ENCODE results near the gene PLLP.
"Not testable (repeated sequence)": the region's sequence is repeated elsewhere in the genome, so short reads cannot be mapped to it uniquely, and the experiment has no call there.

PLLP gene

DNA sequence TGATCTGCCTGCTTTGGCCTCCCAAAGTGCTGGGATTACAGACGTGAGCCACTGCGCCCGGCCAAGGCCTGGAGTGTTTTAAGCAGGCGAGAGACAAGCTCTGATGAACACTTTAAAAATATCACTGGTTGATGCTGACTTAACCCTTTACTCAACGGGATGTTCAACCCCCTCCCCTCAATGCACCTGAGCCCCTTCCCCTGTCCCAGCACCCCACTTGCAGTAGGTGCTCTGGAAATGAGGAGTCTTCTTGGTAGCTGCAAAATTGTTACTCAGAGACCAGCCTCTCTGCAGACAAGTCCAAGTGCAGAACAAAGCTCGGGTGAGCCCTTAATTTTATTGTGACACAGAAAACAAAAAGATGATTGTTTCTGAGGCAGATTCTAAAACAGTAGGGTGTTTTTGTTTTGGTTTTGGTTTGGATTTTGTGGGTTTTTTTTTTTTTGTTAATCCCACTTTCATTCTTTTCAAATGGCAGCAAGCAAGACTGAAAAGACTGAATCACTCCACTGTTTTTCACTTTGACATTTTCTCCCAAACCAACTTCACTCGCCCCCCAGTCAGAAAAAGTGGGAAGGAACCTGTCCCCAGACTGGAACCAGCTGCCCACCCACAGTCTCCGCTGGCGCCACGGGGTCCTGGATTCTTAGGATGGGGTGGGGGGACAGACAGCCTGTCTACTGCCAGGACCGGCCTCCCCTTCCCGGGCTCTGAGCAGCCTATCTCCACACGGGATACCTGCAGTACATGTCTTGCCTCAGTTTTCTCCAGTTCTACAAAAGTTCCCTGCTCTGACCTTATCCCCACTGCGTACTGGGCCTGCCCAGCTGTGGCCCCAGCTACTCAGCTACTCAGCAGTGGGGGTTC lies 5.2 kb upstream of the PLLP start:
- no peak for TF ChIP-seq ZNF274 (IDR thresholded peaks at IDR 0.05; ENCODE audit: low read depth, low read length)
- H3K4me3 ChIP-seq (ENCODE audit: low read length): no peak overlapping the region

DNA sequence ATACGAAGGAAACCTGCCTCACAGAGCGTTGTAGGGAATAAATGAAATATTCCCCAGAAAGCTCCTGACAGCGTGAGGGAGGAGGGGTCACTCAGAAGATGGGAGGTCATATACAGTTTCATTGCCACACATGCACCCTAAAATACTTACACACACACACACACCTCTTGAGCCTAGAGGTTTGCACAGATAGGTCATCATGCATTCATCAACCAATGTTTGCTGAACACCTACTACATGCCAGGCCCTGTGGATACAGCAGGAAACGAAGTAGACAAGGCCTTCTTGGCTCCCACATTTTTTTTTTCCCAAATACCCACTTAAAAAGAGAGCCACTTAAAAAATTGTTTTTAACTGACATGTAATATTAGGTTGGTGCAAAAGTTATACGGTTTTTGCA lies 907 bp upstream of the PLLP start:
- no peak for TF ChIP-seq ZNF274 (IDR thresholded peaks at IDR 0.05; ENCODE audit: low read depth, low read length)
- H3K4me3 ChIP-seq (ENCODE audit: low read length): no peak overlapping the region

DNA sequence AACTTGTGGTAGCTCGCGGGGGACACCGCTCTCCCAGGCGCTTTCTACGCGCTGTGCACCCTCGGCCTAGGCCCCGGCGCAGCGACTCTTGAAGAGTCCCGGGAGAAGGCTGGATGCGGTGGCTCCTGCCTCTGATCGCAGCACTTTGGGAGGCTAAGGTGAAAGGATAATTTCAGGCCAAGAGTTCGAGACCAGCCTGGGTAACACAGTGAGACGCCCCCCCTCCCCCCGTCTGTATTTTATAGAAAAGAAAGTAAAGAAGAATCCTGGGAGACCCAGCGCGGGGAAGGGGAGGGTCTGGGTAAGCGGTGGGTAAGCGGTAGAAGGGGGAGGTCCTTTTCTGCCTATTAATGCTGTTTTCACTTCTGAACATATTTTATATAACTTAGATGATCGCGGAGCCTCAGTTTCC lies 486 bp upstream of the PLLP start:
- no peak for TF ChIP-seq ZNF274 (IDR thresholded peaks at IDR 0.05; ENCODE audit: low read depth, low read length)
- peak overlapping the region; percentile 45; the same call in 1 of the 2 replicates for H3K4me3 ChIP-seq (ENCODE audit: low read length)

DNA sequence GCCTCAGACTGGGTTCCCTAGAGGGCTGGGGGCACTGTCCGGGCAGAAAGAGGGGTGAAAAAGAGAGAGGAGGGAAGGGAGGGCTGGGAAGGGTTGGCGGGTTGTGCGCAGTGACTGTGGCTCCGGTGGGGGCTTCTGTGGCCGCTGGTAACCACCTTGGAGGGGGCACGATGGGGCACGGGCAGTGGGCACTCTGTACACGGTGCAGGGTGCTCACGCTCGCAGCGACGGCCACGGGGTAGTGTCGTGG lies 588 bp downstream of the PLLP start:
- no peak overlapping the region; the same call in 1 of the 2 replicates for H3K4me3 ChIP-seq (ENCODE audit: low read length)
- no peak for TF ChIP-seq ZNF274 (IDR thresholded peaks at IDR 0.05; ENCODE audit: low read depth, low read length)

DNA sequence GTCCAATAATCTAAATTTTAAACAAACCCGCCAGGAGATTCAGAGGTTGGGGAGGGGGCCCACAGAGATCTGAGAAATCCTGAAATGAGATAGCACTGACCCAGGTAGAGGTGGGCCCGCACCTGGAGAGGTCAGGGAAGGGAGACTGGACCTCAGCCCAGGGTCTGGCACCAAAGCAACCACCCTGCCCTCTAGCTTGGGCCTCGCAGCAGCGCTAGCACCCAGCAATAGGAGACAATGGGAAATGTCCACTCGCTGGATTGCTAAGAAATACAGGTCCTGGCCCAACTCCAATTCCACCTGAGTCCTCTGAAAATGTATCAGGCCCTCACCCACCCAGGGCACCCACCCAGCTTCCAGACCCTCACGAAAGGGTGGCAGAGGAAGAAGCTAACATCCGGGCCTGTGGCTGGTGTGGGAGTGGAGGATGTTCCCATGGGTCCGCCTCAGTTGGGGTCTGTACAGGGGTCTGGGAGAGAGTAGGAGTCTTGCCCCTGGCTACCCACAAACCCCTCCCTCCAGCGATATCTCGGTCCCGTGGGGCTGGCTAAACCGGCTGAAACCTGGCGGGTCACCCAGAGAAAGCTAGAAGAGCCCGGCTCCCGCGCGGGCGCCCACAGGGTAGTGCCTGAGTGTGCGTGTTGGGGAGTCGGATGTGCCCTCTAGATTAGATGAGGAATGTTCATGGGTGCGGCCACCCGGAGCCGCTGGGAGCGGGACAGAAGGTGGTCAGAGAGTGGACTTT lies 1.1 kb downstream of the PLLP start:
- TF ChIP-seq ZNF274 (IDR thresholded peaks at IDR 0.05; ENCODE audit: low read depth, low read length): no peak
- no peak overlapping the region for H3K4me3 ChIP-seq (ENCODE audit: low read length)

DNA sequence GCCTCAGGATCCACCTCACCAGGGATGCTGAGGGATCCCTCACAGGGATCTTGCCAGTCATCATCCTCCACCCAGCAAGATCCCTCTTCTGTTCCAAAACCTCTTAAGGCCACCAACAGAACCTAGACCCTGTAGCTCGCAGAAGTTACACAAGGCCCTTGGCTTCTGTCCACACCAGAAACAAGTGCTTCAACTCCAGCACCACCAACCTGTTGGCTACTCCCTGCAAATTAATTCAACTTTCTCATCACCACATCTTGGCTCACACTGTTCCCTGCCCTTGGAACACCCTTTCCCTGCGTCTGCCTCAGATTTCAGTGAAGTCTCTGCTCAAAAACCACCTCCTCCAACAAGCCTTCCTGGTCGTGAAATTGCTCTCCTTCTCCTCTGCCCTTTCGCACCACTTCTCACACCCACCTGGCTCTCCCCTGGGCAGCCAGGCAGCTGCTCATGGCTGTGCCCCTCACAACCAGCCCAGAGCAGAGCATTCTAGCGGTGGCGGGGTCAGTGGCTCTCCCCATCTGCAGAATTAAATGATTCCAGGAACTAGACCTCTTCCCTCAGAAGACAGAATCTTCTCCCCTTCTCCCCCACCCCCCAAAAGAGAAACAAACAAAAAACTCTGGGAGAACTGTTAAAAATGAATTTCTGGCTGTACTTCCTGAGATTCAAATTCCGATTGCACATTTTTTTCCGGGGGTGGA lies 1.8 kb downstream of the PLLP start:
- TF ChIP-seq ZNF274 (IDR thresholded peaks at IDR 0.05; ENCODE audit: low read depth, low read length): no peak
- H3K4me3 ChIP-seq (ENCODE audit: low read length): no peak overlapping the region

DNA sequence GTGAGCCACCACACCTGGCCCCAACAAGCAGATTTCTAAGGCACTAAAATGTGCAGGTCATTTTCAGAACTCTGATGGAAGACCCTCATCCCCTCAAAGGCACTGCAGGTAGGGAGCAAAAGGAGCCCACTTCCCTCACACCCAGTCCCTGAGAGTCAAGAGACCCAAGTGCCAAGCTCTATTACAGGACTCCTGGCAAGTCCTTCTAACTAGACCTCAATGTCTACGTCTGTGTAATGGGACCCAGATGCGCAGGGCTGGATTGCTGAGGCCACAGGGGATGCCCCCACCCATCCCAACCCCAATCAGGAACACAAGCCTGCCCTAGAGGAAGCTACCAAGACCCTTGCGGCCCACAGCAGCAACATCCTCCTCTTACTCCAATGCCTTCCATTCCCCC lies 2.7 kb downstream of the PLLP start:
- H3K4me3 ChIP-seq (ENCODE audit: low read length): no peak overlapping the region
- no peak for TF ChIP-seq ZNF274 (IDR thresholded peaks at IDR 0.05; ENCODE audit: low read depth, low read length)

DNA sequence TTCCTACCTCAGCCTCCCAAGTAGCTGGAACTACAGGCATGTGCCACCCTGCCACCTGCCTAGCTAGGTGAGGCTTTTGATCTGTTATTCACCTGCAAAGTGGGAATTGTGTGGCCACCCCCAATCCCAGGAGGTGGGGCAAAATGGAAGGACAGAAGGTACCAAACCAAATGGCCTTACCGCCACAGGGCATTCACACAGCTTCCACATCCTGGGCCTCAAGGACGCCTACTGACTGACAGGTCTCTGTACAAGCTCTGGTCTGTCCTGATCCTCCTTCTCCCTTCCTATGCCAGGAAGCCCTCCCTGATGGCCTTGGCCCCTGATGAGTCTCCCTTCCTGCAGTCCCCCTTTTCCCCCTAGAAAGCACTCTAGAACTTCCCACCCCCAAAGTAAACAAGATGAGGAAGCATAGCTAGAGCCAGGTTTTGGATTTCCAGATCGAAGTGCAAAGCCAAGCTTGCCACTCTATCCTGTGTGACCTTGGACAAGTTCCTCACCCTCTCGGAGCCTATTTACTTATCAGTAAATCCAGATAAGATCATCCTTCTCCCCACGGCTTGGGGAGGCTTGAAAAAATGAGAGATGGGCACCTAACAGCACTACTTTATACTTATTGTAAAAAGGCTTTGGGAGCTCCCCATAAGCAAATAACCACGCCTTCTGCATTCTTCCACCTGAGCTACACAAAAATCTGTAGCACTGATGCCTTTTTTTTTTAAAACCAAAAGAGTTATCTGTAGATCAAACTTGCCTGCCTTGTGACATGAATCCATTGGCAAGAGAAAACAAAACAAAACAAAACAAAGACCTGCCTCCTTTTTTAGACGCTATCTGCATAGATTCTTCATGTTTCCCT lies 4.5 kb downstream of the PLLP start:
- H3K4me3 ChIP-seq (ENCODE audit: low read length): no peak overlapping the region
- TF ChIP-seq ZNF274 (IDR thresholded peaks at IDR 0.05; ENCODE audit: low read depth, low read length): no peak

DNA sequence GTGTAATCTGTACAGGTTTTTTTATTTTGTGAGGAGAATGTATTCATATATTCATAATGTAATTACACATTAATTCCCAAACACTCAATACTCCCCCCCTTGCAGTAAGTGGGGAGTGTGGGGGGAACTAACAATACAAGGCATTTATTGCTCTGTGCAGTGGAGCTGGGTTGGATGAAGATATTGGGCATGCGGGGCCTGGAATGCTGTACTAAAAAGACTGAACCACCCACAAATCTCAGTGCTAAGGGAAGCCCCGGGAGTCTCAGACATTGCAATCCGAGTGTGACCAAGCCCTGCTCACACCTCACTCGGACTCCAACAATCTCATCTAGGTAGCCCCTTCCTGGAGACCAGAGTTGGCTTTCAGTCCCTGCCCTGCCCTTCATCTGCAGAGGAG lies 6.0 kb downstream of the PLLP start:
- TF ChIP-seq ZNF274 (IDR thresholded peaks at IDR 0.05; ENCODE audit: low read depth, low read length): no peak

DNA sequence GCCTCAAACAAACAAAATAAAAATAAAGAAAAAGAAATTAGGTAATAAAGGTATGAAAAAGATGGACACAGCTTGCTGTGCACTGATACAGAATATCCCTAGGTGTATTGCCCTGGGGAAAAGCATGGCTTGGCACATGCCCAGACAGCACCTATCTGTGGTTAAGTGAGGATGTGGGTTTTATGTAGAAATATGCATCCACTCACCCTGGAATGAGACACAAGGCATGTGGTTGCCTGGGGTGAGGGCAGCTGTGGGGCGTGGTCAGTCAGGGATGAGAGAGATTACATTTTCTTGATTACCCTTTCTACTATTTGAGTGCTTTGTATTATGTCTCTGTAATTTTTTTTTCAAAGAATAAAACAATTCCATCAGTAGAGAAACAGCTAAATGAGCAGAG lies 6.9 kb downstream of the PLLP start:
- no peak overlapping the region for H3K4me3 ChIP-seq (ENCODE audit: low read length)
- no peak for TF ChIP-seq ZNF274 (IDR thresholded peaks at IDR 0.05; ENCODE audit: low read depth, low read length)

More for the DNA sequence above, 6.0 kb downstream of the PLLP start:
- no peak overlapping the region for H3K4me3 ChIP-seq (ENCODE audit: low read length)

DNA sequence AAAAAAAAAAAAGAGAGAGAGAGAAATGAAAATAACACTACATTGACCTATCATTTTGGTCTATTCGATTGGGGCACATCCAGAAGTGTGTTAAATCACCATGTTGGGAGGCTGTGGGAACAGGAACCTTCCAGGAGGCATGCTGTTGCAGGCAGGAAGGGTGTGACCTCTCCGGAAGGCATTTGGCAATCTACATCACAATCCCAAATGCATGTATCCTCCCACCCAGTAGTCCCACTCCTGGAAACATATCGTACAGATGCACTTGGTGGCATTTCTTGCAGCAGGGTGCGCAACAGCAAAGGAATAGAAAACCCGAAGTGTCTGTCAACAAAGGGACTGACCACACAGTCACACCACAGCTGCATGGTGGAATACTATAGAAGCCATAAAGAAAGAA lies 7.9 kb downstream of the PLLP start:
- no peak overlapping the region for H3K4me3 ChIP-seq (ENCODE audit: low read length)
- TF ChIP-seq ZNF274 (IDR thresholded peaks at IDR 0.05; ENCODE audit: low read depth, low read length): no peak

DNA sequence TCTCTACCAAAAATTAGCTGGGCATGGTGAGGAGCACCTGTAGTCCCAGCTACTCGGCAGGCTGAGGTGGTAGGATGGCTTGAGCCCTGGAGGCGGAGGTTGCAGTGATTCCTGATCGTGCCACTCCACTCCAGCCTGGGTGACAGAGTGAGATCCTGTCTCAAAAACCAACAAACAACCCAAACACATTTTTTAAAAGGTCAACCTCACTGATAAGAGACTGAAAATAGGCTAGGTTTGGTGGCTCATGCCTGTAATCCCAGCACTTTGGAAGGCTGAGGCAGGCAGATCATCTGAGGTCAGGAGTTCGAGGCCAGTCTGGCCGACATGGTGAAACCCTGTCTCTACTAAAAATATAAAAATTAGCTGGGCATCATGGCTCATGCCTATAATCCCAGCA lies 8.5 kb downstream of the PLLP start:
- not testable (repeated sequence) for H3K4me3 ChIP-seq (ENCODE audit: low read length)

DNA sequence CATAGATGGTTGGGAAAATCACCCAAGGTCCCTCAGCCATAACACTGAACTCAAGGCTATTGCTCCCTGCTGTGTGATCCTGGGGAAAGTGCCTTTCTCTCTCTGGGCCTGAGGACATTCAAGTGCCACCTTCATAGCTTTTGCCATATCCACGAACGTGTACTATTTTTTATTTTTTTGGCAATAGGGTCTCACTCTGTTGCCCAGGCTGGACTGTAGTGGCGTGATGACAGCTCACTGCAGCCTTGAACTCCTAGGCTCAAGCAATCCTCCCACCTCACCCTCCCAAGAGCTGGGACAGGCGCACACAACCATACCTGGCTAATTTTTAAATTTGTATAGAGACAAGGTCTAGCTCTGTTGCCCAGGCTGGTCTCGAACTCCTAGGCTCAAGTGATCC lies 10.6 kb downstream of the PLLP start:
- TF ChIP-seq ZNF274 (IDR thresholded peaks at IDR 0.05; ENCODE audit: low read depth, low read length): no peak

DNA sequence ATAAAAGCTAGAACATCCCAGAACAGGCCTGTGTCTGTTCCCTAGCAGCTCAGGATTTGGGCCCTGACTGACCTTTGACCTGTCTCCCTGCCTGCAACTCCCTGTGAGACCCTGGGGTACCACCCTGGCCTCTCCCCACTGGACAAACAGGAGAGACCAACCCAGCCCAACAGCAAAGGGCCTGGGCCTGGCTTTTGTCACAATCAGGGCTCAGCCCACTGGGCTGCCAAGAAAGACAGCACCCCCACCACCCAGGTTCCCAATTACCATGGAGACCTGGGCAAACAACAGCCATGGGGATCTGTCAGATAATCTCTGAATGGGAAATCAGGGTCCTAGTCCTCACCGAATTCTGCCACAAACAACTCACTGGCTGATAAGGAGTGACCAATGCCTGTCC lies 11.1 kb downstream of the PLLP start:
- TF ChIP-seq ZNF274 (IDR thresholded peaks at IDR 0.05; ENCODE audit: low read depth, low read length): no peak
- H3K4me3 ChIP-seq (ENCODE audit: low read length): no peak overlapping the region

More for the DNA sequence above, 10.6 kb downstream of the PLLP start:
- H3K4me3 ChIP-seq (ENCODE audit: low read length): no peak overlapping the region

Measured in GM08714 (cell line).